ACC112 (cell line): Measurements from ENCODE around the gene TREX2.

Source experiments
- H2AFZ ChIP-seq: fragments of 200-600 bp; sonication (generic); one replicate; pipeline ENCODE4 v1.6.0; 2017; ENCODE audit warnings: antibody characterized with exemption, low read length; ENCODE audit not compliant: unreplicated experiment
- H3K27ac ChIP-seq: fragments of 200-600 bp; sonication (generic); 2 replicates; pipeline ENCODE4 v1.5.1; 2014; ENCODE audit warnings: low read depth, mild to moderate bottlenecking, antibody characterized with exemption, low read length, moderate library complexity
- H3K27me3 ChIP-seq: fragments of 200-600 bp; sonication (generic); 2 replicates; pipeline ENCODE4 v1.6.1; 2014; ENCODE audit warnings: mild to moderate bottlenecking, antibody characterized with exemption, low read length, moderate library complexity, mixed read lengths; ENCODE audit not compliant: insufficient read depth
- H3K36me3 ChIP-seq: fragments of 200-600 bp; sonication (generic); 2 replicates; pipeline ENCODE4 v1.6.1; 2016; ENCODE audit warnings: mild to moderate bottlenecking, antibody characterized with exemption, low read length, moderate library complexity, mixed read lengths; ENCODE audit not compliant: insufficient read depth
- H3K4me1 ChIP-seq: fragments of 200-600 bp; sonication (generic); one replicate; pipeline ENCODE4 v1.6.1; 2016; ENCODE audit warnings: low read length, mixed read lengths; ENCODE audit not compliant: insufficient read depth, unreplicated experiment, control insufficient read depth
- H3K4me3 ChIP-seq: fragments of 200-600 bp; sonication (generic); 2 replicates; pipeline ENCODE4 v1.5.1; 2014; ENCODE audit warnings: mild to moderate bottlenecking, low read depth, low read length
- H3K79me2 ChIP-seq: fragments of 200-600 bp; sonication (generic); one replicate; pipeline ENCODE4 v1.6.0; 2016; ENCODE audit warnings: low read length; ENCODE audit not compliant: control insufficient read depth, unreplicated experiment, insufficient read depth

Gene TREX2

GRCh38 chrX:153445856-153446635 lies at the start of gene TREX2:
TREX2 (minus strand) TSS chrX:153446056; CDS start chrX:153445430, 626 bp downstream.
- H3K27ac ChIP-seq = no peak within 1 kb of the TSS
- no peak within 1 kb of the TSS for H3K4me3 ChIP-seq
- no peaks in the 10 kb centered on the region for H3K79me2 ChIP-seq
- H3K4me1 ChIP-seq = no peaks in the 10 kb centered on the region
- H3K27me3 ChIP-seq = no peaks in the 10 kb centered on the region; the same call in 1 of the 2 replicates
- no peaks in the 10 kb centered on the region for H3K36me3 ChIP-seq
- no peak within 1 kb of the TSS for H2AFZ ChIP-seq

- Histone ChIP-seq H3K27me3 (no peaks in the 10 kb centered on the region), H3K27ac (peak overlapping the region; percentile 19; the same call in 1 of the 2 replicates), H2AFZ (peak overlapping the region; percentile 23), H3K4me3 (peak overlapping the region; percentile 88), H3K79me2 (peaks cover 41% of the 10 kb centered on the region), H3K36me3 (no peaks in the 10 kb centered on the region), H3K4me1 (peaks cover 27% of the 10 kb centered on the region)
Measured at GRCh38 chrX:153495362-153495751, 49.5 kb upstream of the TREX2 start.

- H3K4me3 ChIP-seq = peak within 1 kb of the TSS; percentile 88
Measured at GRCh38 chrX:153494541-153495361, 48.9 kb upstream of the TREX2 start, which contains the start of gene BGN. BGN (plus strand) TSS chrX:153494980; CDS start chrX:153504632, 9,652 bp downstream.

GRCh38 chrX:153494061-153494460 lies 48.2 kb upstream of the TREX2 start:
- H3K36me3 ChIP-seq = no peaks in the 10 kb centered on the region
- peak overlapping the region; percentile 64 for H3K27ac ChIP-seq
- H3K4me1 ChIP-seq = peaks cover 30% of the 10 kb centered on the region
- H3K79me2 ChIP-seq = peaks cover 32% of the 10 kb centered on the region
- no peak overlapping the region for H2AFZ ChIP-seq
- H3K27me3 ChIP-seq = no peaks in the 10 kb centered on the region
- peak overlapping the region; percentile 70 for H3K4me3 ChIP-seq

More at GRCh38 chrX:153494541-153495361, 48.9 kb upstream of the TREX2 start, which contains the start of gene BGN:
- peak within 1 kb of the TSS; percentile 23 for H2AFZ ChIP-seq
- H3K27me3 ChIP-seq = no peaks in the 10 kb centered on the region
- peaks cover 35% of the 10 kb centered on the region for H3K79me2 ChIP-seq
- no peaks in the 10 kb centered on the region for H3K36me3 ChIP-seq
- H3K27ac ChIP-seq = peak within 1 kb of the TSS; percentile 64
- H3K4me1 ChIP-seq = peaks cover 27% of the 10 kb centered on the region

GRCh38 chrX:153493085-153493484 lies 47.2 kb upstream of the TREX2 start:
- no peaks in the 10 kb centered on the region for H3K27me3 ChIP-seq
- H3K27ac ChIP-seq = no peak overlapping the region
- peaks cover 24% of the 10 kb centered on the region for H3K79me2 ChIP-seq
- H3K4me3 ChIP-seq = no peak overlapping the region
- peaks cover 39% of the 10 kb centered on the region for H3K4me1 ChIP-seq
- H2AFZ ChIP-seq = no peak overlapping the region
- H3K36me3 ChIP-seq = no peaks in the 10 kb centered on the region

- H3K27ac ChIP-seq = no peak overlapping the region
- H3K36me3 ChIP-seq = no peaks in the 10 kb centered on the region
- no peaks in the 10 kb centered on the region for H3K27me3 ChIP-seq
- no peak overlapping the region for H2AFZ ChIP-seq
- peaks cover 40% of the 10 kb centered on the region for H3K4me1 ChIP-seq
- H3K79me2 ChIP-seq = peaks cover 19% of the 10 kb centered on the region
- H3K4me3 ChIP-seq = no peak overlapping the region
Measured at GRCh38 chrX:153492543-153492942, 46.7 kb upstream of the TREX2 start.

- Histone ChIP-seq H2AFZ (no peak overlapping the region), H3K4me3 (no peak overlapping the region), H3K36me3 (no peaks in the 10 kb centered on the region), H3K4me1 (peaks cover 46% of the 10 kb centered on the region), H3K27ac (no peak overlapping the region), H3K27me3 (no peaks in the 10 kb centered on the region), H3K79me2 (peaks cover 19% of the 10 kb centered on the region)
Measured at GRCh38 chrX:153491918-153492317, 46.1 kb upstream of the TREX2 start.

GRCh38 chrX:153491351-153491914 lies 45.6 kb upstream of the TREX2 start:
- Histone ChIP-seq H3K27me3 (no peaks in the 10 kb centered on the region), H2AFZ (no peak overlapping the region), H3K27ac (no peak overlapping the region), H3K36me3 (no peaks in the 10 kb centered on the region), H3K4me1 (peaks cover 47% of the 10 kb centered on the region), H3K4me3 (no peak overlapping the region), H3K79me2 (peaks cover 17% of the 10 kb centered on the region)

GRCh38 chrX:153490217-153490930 lies 44.5 kb upstream of the TREX2 start:
- H3K36me3 ChIP-seq = no peaks in the 10 kb centered on the region
- peaks cover 6% of the 10 kb centered on the region for H3K79me2 ChIP-seq
- no peak overlapping the region for H2AFZ ChIP-seq
- H3K27me3 ChIP-seq = no peaks in the 10 kb centered on the region
- H3K4me3 ChIP-seq = no peak overlapping the region
- peaks cover 44% of the 10 kb centered on the region for H3K4me1 ChIP-seq
- H3K27ac ChIP-seq = no peak overlapping the region
